ENCODE data around the gene ZNF280D.

- TF ChIP-seq CTCF (IDR thresholded peaks at IDR 0.05; ENCODE audit: low read depth, low read length) = no peak
- TF ChIP-seq EZH2phosphoT487 (IDR thresholded peaks at IDR 0.05; ENCODE audit: low read depth) = no peak
These were observed 45.5 kb upstream of the ZNF280D start for GRCh38 chr15:56778761-56779160.

Data from OCI-LY3 (cell line).